ENCODE data around the gene MCRS1.

GRCh38 chr12:49543221-49543913, 24.6 kb downstream of the MCRS1 start:
- TF ChIP-seq CTCF (conservative IDR thresholded peaks at IDR 0.05; ENCODE audit: low read length) (no peak), EZH2phosphoT487 (IDR thresholded peaks at IDR 0.05; ENCODE audit: borderline replicate concordance, low read depth, low read length) (no peak)

Data from OCI-LY7 (cell line).